Stimulated activated CD4-positive, alpha-beta T cell treated with anti-CD3 and anti-CD28 coated beads, Interleukin-2, amount 100 ng/mL, for 24 hours (primary cell): Measurements from ENCODE around the gene CHSY1.

Source experiments
- DNase-seq, 2 donors: peaks; one replicate each; pipeline ENCODE4 v3.0.0-alpha.2; 2020

Gene CHSY1

DNA sequence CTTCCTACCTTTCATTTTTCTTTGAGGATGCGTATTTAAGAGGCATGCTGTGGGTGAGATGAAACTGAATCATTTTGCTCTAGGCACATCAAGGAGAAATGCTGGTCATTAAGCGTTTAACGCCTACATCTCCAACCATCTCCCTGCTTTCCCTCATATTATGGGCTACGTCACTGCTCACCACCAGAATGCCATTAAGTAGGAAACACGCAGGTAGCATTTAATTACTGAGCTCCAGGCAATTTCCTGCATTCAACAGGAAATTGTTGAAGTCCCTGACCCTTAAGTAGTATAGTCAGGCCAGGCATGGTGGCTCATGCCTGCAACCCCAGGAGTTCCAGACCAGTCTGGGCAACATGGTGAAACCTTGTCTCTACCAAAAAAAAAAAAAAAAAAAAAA lies 66.1 kb downstream of the CHSY1 start:
- DNase-seq: no peak

DNA sequence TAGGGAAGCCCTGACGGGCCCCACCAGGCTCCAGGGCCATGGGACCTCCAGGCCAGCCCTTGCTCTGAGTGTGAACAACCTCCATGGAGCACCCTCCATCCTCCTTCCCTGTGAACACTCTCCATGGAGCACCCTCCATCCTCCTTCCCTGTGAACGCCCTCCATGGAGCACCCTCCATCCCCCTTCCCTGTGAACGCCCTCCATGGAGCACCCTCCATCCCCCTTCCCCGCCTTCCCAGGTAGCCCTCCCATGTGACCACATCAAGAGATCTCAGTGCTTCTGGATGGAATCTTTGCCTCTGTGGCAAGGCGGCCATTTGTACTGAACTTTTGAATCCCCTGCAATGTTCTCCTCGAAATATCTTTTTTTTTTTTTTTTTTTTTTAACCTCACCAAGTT lies 66.5 kb downstream of the CHSY1 start:
- DNase-seq: no peak

DNA sequence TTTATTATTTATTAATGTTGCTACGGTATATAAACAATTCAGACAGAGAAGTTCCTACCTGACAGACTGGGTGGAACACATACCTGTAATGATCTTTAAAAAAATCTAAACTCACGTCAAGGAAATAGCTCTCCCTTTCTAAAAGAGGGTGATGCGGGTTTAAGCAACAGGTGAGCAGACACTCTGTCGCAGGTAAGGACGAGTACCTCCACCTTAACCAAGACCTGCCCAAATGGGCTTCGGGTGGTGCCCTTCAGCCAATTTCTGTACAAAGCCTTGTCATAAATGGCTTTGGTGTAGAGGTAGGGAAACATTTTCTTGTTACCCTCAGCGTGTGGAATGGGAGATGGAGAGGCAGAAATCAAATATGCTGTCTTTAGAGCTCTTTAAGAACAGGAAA lies 67.0 kb downstream of the CHSY1 start:
- no peak for DNase-seq

DNA sequence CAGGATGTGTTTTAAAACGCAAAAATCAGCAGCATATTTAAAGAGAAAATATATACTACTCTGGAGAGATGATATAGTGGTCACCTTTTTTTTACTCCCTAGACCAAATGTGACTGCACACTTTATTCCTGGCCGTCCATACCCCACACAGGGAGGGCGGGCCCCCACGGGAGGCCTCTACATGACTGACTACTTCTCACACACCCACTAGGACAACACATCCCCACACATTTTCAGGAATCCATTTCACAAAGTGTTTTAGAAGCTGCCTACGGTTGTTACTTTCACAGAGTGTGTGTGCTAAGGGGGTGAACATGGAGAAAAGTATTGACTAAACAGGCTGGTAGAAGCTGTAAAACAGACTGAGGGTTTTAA lies 67.9 kb downstream of the CHSY1 start:
- DNase-seq: no peak

DNA sequence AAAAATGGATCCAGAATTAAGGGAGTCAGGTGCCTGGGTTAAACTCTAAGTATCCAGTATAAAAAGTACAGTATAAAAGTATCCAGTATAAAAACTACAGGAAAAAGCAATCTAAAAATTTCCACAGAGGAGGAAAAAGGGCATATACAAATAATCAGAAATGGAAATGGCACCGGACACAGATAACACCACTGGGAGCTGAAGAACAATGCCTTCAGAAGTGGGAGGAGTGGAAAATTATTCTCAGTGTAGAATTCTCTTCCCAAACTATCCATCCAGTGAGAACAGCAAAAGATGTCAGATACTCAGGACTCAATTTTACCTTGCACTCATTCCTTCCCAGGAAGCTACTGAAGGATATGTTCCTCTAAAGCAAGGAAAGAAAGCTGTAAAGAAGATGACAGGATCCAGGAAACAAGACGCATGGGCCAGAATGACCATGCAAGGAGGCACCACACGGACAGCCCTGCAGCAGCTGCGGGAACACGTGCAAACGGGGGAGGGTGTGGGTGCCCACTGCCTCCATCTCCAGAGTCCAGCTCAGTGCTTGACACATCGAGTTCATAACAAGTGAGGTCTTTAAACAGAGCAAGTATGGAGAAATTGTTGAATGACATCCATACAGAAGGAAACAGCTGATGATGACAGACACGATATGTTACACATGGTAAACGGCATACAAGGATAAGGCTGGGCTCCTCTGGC lies 68.5 kb downstream of the CHSY1 start:
- no peak for DNase-seq

DNA sequence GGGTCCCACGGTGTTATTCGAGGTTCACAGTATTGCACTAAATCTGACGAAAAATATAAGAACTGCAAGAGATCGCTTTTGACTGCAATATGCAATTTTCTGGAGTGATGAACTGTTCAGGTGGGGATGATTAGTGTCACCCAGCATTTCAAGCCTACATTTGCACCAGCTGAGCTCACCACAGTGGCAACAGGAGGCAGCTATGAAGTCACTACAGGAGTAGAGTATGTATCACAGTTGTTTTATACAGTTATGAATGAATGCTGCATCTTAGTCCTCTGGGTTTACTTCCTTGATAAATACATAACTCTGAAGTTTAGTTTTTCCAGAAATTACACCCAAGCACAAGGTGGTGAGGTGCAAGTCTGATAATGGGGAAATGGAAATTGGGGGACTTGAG lies 69.6 kb downstream of the CHSY1 start:
- no peak for DNase-seq

DNA sequence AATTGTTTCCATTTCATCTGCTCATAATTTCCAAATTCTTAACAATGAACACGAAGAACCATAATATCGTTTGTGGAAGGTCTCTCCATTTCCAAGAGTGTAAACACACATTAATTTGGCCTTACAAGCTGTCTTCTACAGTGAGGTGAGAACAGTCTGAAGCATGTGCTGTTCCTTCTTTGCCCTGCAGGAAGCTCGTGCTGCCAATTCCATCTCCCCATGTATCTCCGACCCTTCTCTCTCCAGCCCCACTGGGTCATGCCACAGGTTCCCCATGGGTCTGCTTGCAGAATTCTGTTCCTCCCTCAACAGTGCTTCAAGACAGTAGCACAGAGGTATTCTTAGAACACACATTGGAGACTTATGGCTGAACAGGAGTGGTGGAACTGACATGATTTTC lies 70.5 kb downstream of the CHSY1 start:
- DNase-seq: no peak

DNA sequence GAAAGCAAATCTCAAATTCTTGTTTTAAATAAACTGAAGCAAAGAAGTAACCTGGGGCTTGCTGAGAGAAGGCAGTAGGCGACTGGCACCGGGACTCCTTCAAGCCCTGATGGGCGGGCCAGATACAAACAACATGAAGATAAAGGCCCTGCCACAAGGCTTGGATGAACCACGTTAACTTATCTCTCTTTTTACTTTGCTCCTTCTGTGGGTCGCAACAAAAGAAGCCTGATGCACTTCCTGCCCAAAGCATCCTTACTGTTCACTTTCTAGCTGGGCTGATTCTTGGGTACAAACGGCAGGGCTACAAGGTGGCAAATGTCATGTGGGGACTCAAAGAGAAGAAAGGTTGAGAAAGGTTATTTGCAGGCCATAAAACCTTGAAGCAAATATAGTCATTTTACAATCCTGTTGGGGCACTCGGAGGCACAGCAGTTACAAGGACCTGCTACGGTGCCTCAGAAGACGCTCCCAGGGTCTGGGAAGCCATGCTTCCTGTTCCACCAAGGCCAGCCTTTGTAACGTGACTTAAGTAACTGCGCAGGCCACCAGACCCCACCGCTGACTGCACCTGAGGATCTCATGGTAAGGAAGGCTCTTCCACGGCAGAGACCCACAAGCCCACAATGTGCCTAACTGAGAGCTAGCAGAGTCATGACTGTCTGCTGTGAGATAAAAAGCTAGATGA lies 71.1 kb downstream of the CHSY1 start:
- DNase-seq: no peak

DNA sequence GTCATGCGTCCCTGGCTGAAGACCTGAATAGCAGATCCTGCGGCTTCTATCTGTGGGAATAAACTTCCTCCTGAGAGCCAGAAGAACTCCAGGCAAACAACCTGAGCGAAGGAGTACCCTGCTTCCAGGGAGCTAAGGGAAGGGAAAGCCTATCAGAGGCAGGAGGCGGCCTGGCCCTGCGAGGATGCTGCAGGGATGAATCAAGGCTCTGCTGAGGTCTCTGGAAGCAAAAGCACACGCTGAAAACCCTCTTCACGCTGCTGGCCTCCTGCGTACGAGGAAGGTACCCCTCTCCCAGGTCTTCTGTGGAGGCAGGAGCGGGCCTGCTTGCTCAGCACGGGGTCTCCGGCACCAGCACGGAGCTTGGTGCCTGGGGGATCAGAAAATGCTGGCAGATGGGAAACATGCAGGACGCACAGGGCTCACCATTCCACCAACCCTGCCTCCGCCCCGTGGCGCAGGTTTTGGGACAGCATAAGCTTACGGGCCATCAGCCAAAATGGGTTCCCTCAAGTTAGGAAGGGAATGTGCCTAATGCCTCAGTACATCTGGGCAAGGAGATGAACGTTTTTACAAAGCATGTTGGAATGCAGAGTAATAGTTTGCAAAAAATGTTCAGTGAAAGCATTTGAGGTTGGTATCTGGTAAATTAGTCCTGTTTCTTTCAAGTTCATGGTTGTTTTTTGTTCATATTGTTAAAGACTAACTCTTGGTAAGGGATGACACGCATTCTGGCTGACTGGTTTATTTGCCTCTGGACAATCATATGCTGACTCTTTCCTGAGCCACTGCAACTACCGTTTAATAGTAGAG lies 72.3 kb downstream of the CHSY1 start:
- no peak for DNase-seq

DNA sequence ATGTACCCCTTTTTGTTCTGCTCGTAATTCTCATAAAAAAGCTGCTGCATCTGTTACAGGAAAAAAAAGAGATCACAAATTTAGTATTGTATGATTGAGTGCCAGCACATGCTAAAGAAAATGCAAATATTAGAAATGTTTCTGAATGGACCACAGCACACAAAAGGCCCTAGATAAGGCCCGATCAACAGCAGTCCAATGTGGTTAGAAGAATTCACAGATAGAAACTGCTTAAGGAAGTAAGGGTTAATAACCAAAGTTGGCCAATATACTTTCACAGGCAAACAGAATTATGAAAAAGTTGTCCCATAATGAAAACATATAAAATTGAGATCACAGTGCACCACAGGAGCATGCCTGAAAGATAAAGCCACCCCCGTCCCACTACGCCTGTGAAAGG lies 72.9 kb downstream of the CHSY1 start:
- DNase-seq: no peak

DNA sequence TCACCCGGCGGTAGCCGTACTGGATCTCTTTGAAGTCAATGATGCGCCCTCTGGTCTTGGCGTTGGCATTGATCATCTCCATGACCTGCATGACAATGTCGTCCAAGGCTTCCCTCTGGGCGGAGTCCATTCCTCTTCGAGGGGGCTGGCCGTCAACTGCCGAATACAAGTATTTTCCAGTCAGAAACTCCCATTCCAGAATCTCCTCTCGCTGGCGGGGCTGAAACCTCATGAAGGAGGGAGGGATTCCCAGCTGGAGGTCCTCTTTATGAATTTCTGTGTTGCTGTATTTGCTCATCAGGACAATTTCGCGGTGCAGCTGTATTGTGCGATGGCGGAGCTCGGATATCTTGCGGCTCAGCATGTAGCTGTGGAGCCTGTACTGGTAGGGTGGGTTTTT lies 73.4 kb downstream of the CHSY1 start:
- no peak for DNase-seq

DNA sequence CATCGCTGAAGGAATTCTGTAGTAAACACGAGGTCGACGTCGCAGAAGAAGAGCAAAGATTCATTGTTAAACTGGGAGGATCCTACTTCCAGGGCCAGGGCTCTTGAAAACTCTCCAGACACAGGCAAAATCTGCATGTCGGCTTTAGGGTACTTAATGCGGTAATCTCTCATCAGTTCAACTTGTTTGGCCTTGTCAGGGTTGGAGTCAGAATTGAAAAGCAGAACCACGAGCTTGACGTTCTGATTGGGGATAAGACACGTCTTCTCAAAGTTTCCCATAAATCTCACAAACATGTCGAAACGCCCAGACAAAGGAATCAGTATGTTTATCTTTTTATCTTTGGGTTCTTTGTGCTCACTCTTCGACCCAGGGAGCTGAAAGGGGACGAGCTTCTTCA lies 74.0 kb downstream of the CHSY1 start:
- no peak for DNase-seq

DNA sequence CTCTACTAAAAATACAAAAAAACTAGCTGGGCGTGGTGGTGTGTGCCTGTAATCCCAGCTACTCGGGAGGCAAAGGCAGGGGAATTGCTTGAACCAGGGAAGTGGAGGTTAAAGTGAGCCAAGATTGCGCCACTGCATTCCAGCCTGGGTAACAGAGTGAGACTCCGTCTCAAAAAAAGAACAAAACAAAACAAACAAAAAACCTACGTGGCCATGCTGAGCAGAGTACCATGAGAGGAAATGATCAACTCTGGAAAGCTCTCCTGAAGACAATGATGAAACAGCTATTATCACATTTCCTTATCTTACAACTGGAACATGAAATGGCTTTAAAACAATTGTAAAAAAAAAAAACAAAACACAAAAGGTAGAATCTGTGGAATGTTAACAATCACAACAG lies 75.2 kb downstream of the CHSY1 start:
- DNase-seq: no peak

DNA sequence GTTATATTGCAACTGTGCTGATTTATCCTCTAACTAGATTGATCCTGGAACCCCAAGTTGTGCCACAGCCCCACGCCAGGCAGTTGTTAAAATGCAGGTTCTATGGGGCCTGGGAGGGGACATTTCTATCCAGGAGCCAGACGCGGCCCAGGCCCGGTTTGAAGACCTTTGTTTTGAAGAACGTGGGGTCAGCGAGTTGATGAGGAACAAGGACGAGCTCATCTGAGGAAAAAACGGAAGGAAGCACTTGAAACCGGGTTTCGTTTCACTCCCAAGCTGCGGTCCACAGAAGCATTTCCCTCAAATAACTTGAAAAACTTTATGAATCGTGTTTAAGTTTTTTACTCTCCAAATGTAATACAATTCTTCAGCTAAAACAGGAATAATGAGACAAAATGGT lies 76.4 kb downstream of the CHSY1 start:
- DNase-seq: no peak

DNA sequence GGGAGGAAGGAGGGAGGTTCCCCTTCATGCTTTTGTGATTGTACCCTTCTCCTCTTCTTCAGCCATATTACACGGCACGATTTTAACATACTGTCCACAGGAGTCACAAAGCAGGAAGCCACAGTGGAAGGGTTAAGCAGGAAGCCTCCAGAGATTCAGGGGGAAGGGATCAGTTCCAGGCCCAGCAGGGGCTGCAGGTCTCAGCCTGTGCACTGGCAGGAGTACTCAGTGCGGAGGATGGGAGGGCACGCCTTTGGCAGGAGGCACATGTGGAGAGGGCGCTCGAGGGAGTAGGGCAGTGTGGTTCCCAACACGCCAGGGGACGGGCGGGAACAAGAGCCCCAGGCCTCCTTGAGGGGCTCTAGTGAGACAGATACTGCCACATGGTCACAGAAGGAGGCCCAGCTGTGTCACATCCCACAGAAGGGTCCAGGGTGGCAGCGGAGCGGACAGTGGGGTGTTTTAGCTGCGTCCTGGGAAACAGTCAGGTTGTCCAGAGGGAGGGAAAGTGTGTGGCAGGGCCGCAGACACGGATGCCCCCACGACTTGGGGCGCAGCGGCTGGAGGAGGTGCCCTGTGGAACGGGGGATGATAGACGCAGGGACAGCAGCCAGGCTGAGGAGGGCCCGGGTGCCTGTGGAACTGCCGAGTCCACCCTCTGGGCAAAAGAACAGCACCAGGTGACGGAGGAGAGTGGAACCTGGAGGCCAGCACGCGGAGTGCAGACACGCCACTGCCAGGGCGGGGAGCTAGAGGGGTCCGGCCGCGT lies 77.5 kb downstream of the CHSY1 start:
- DNase-seq: no peak

DNA sequence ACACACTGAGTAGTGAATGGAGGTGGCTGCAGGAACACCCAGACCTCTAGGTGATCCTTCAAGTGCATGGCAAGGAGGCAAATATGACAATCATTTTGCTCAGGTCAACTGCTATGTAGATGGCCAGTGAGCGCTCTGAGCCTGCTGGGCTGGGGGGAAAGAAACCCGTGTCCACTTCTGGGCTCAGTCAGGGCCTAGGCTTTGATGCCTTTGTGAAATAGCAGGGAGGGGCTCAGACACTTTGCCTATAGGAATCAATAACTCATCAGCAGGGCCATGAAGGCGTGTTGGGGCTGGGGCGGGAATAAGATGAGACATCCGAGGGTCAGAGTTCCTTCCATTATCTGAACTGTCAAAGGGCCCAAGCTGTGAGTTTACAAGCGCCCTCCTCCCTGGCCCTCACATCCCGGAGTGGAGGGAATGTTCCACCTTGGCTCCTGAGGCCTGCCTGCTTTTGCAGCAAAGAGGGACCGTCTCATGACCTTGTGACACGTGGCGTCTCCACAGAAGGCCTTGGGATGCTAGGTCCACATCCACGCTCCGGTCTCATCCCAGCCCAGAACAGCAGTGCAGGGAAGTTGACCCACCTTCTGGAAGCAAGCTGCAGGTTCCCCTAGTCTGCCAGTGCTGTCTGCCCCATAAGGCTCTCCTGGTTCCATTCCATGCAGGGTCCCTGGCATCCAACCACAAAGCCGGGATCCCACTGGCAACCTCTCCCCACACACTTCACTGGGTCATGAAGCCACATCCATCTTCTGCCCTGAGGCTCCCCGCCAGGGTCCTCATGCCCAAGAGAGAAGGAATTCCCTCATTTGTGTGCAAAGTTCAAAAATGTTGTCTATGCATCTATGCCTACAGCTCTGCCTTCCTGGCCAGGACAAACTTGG lies 78.4 kb downstream of the CHSY1 start:
- no peak for DNase-seq

DNA sequence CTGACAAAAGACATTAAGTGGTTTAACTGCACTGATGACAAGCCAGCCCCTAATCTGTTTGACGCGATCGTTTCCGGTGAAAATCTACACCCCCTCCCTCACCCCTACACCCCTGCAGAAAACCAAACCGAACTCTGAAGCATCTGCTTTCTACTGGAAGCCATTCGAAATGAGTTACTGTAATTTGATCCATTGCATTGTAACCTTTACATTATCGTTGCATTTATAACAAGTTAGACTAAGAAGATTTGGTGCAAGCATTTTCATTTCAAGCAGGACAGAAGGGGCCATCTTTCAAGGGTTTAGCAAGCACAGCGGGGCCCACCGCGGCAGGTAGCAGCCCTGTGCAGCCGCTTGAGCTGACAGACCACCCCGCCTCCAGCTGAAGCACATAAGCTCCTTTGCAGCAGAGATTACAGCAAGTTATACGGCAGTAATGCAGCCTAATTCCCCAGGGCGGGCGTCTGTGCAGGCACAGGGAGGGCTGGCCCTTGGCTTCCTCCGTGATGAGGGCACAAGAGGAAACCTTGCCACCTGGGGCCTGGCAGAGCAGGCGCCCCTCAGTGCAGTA lies 79.3 kb downstream of the CHSY1 start:
- DNase-seq: no peak

DNA sequence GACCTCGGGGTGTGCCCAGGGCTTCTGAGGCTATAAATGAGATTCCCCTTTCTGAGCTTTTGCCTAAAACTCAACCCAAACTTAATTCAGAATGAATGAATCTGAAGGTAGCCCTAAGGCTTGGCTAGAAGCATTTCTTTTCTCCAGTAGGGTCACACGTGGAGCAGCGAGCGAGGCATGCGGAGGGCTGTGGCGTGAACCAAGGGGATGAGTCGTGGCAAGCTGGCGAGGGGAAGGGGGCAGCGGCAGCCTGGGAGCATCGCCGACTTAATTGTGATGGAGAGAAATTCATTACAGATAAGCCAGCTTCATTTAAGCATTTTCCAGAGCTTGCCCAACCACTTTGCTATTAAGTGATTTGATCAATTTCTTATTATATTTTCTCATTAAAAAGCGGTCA lies 79.9 kb downstream of the CHSY1 start:
- DNase-seq: no peak

DNA sequence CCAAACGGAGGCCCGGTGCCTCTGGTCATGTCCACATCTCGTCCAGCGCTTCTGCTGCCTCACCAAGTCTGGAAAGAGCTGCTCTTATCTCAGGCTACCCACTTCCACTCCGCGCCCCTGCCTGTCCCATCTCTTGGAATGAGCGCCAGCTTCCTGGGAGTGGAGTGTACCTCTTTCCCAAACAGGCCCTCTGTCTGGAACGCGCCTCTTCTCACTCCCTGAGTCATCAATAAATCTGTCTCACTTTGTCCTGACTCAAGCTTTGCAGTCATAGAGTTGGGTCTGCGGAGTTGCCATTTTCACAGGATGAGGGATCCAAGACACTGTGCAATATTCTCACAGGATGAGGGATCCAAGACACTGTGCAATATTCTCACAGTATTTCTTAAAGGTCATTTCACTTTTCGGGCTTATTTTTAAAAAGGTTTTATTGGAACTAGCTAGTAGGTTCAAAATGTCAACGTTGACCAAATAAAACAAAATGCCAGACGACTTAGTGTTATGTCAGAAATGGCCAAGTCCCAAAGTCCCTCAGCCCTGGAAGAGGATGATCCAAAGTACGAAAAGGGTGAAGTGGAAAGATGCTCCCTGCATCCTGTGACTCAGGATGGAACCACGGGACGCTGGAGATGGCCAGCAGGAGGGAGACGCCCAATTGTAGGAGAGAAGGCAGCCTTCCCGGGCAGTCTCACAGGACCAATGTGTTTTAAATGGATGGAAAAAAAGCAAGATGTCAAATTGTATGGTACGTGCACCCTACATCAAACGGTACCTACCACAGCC lies 81.1 kb downstream of the CHSY1 start:
- DNase-seq: no peak

DNA sequence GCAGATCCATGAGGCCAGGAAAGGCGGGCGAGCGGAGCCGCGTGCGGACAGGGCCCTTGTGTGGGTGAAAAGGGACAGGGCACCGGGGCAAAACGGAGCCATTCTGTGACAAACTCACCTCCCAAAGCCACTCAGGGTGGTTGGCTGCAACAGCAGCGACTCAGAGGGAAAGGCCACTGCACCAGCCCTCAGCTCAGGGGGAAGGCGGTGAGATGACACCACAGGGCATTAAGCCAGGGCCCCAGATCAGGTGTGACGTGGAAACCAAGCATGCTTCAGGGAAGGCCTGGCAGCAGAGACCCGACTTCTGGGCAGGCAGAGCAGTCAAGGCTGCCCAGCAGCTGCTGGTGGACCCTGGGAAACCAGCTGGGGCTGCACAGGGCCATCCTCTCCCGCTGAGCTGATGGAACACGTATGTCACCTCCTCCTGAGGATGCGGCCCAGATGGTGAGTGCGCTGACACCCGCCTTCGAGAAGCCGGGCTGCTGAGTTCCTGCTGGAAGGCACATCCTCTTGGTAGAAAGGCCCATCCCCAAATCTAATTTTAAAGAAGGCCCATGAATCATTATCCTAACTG lies 82.3 kb downstream of the CHSY1 start:
- DNase-seq: no peak
